ENCODE measurements around the gene ARHGAP28. TPM values are rescaled to one million over a fixed set of nuclear protein-coding genes. Genes with fewer than 3 reads are reported as not detected.

The ARHGAP28 gene
- polyA plus RNA-seq, 1 donor from 2014 or later, result 9.8 TPM

- TF ChIP-seq POLR2AphosphoS5 (IDR thresholded peaks at IDR 0.05) (no peak), REST (IDR thresholded peaks at IDR 0.05; ENCODE audit: borderline replicate concordance) (no peak), RAD21 (conservative IDR thresholded peaks at IDR 0.05) (no peak), CTCF (IDR thresholded peaks at IDR 0.05; ENCODE audit: poor library complexity, severe bottlenecking) (no peak), EP300 (conservative IDR thresholded peaks at IDR 0.05; ENCODE audit: poor library complexity, severe bottlenecking) (no peak), SMC3 (conservative IDR thresholded peaks at IDR 0.05; ENCODE audit: poor library complexity) (no peak), MXI1 (conservative IDR thresholded peaks at IDR 0.05; ENCODE audit: poor library complexity, severe bottlenecking) (no peak), EZH2 (IDR thresholded peaks at IDR 0.05; ENCODE audit: borderline replicate concordance, insufficient read depth, low read length, poor library complexity, severe bottlenecking) (no peak), TAF1 (IDR thresholded peaks at IDR 0.05; ENCODE audit: low read depth) (no peak)
- Histone ChIP-seq H3K9me3 (ENCODE audit: low read length) (no peaks in the 10 kb centered on the region), H3K79me2 (replicated peaks; ENCODE audit: insufficient read depth, low read length) (no peaks in the 10 kb centered on the region), H2AFZ (ENCODE audit: low read depth, low read length) (no peak overlapping the region), H3K4me3 (ENCODE audit: low read length) (no peak overlapping the region), H3K27me3 (ENCODE audit: insufficient read depth, low read depth, low read length) (no peaks in the 10 kb centered on the region), H4K20me1 (ENCODE audit: insufficient read depth) (no peaks in the 10 kb centered on the region), H3K36me3 (ENCODE audit: insufficient read depth, low read length) (no peaks in the 10 kb centered on the region), H3F3A (ENCODE audit: insufficient read depth, low read length, poor library complexity, severe bottlenecking) (no peaks in the 10 kb centered on the region), H3K9ac (ENCODE audit: low read length) (no peak overlapping the region), H3K27ac (ENCODE audit: low read length) (no peak overlapping the region), H3K4me2 (ENCODE audit: low read length) (no peak overlapping the region), H3K9me2 (ENCODE audit: insufficient read depth, low read length) (no peaks in the 10 kb centered on the region)
These were observed 44.3 kb downstream of the ARHGAP28 start for GRCh38 chr18:6773777-6774176.

- Histone ChIP-seq H3K27me3 (ENCODE audit: insufficient read depth, low read depth, low read length) (no peaks in the 10 kb centered on the region), H2AFZ (ENCODE audit: low read depth, low read length) (no peak overlapping the region), H3K9me3 (ENCODE audit: low read length) (no peaks in the 10 kb centered on the region), H3F3A (ENCODE audit: insufficient read depth, low read length, poor library complexity, severe bottlenecking) (no peaks in the 10 kb centered on the region), H3K4me2 (ENCODE audit: low read length) (no peak overlapping the region), H4K20me1 (ENCODE audit: insufficient read depth) (no peaks in the 10 kb centered on the region), H3K9me2 (ENCODE audit: insufficient read depth, low read length) (no peaks in the 10 kb centered on the region), H3K79me2 (replicated peaks; ENCODE audit: insufficient read depth, low read length) (no peaks in the 10 kb centered on the region), H3K4me3 (ENCODE audit: low read length) (no peak overlapping the region), H3K36me3 (ENCODE audit: insufficient read depth, low read length) (no peaks in the 10 kb centered on the region), H3K27ac (ENCODE audit: low read length) (no peak overlapping the region), H3K9ac (ENCODE audit: low read length) (no peak overlapping the region)
- TF ChIP-seq TAF1 (IDR thresholded peaks at IDR 0.05; ENCODE audit: low read depth), result no peak
- no peak for TF ChIP-seq RAD21 (conservative IDR thresholded peaks at IDR 0.05)
- no peak for TF ChIP-seq MXI1 (conservative IDR thresholded peaks at IDR 0.05; ENCODE audit: poor library complexity, severe bottlenecking)
- TF ChIP-seq REST (IDR thresholded peaks at IDR 0.05; ENCODE audit: borderline replicate concordance), result no peak
- no peak for TF ChIP-seq POLR2AphosphoS5 (IDR thresholded peaks at IDR 0.05)
- no peak for TF ChIP-seq EP300 (conservative IDR thresholded peaks at IDR 0.05; ENCODE audit: poor library complexity, severe bottlenecking)
- no peak for TF ChIP-seq EZH2 (IDR thresholded peaks at IDR 0.05; ENCODE audit: borderline replicate concordance, insufficient read depth, low read length, poor library complexity, severe bottlenecking)
- no peak for TF ChIP-seq SMC3 (conservative IDR thresholded peaks at IDR 0.05; ENCODE audit: poor library complexity)
- no peak for TF ChIP-seq CTCF (IDR thresholded peaks at IDR 0.05; ENCODE audit: poor library complexity, severe bottlenecking)
These were observed 45.7 kb downstream of the ARHGAP28 start for GRCh38 chr18:6775237-6775636.

All from neural cell (in vitro differentiated cells).